T-helper 2 cell treated with Interferon-gamma antibody and Interleukin-4, amounts not matched to agents 100 ng/mL and 5 ng/mL, for 36 hours (primary cell): ENCODE results near the gene COMMD1. TPM values are rescaled to one million over a fixed set of nuclear protein-coding genes. Genes with fewer than 3 reads are reported as not detected.

ENCODE experiments used
- intact Hi-C: fragments of 100-400 bp; cut with micrococcal nuclease; formaldehyde crosslinking; loops from one replicate; pipeline ENCODE4 v1.15.1; 2023
- total RNA-seq: library from RNA; stranded (reverse); gene quantifications from 2 replicates; pipeline ENCODE4 v1.2.3, GENCODE V29; 2022

Gene COMMD1
- total RNA-seq, 1 donor from 2014 or later, result 30.6 TPM

DNA sequence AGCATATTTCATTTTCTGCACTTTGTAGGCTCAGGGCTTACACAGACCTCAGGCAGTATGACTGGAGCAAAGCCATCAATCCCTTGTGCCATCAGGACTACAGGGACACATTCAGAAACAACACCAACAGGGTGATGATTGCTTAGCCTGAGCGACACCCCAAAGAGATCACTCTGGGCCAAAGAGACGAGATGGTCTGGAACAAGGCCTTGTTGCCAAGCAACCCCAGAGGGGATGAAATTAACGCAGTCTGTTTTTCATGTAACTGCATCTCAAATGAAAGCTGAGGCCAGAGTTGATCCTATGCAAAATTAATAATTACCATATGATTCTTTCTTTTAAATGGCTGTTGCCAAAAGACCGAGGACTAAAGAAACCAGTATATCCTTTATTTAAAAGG lies 270.3 kb downstream of the COMMD1 start:
- intact Hi-C loops, result no loop called here

DNA sequence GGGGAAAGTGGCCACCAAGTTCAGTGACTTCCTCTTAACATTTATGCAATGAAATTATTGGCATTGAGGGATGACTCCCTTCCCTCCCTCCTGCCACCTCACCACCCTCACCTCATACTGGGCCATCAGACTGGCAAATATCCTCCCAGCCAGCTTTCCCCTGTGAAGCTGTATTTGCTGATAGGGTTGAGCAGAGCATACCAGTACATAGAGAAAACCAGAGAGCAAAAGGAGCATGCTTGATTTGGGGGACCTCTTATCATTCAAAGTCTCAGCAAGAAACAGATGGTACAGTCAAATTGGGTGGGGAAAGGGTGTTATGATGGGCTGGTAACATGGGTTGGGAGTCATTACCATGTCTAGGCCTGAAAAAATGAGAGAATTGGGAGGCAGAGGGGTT lies 271.3 kb downstream of the COMMD1 start:
- intact Hi-C loops, result no loop called here

DNA sequence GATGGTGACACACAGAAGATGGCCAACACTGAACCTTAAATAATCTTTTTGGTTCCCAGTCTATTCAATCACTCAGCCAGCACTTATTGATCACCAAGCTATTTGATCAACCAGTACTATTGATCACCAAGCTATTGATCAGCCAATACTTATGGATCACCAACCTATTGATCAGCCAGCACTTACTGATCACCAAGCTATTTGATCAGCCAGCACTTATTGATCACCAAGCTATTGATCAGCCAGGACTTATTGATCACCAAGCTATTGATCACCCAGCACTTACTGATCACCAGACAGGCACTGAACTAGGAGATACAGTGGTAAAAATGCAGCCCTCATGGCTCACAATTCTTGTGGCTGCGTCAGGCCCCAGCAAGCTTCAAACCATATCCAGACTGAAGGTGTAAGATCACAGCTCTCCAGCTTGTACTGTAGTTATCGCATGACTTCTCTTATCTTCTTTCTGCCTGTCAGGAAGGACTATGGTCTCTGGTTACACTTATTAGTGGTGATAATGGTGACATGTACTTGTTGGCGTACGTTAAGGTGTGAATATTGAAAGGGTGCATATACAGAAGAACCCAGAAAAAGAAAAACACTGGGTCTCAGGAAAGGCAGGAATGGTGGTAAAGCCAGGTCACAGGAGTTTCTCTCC lies 272.0 kb downstream of the COMMD1 start:
- intact Hi-C loops, result no loop called here

DNA sequence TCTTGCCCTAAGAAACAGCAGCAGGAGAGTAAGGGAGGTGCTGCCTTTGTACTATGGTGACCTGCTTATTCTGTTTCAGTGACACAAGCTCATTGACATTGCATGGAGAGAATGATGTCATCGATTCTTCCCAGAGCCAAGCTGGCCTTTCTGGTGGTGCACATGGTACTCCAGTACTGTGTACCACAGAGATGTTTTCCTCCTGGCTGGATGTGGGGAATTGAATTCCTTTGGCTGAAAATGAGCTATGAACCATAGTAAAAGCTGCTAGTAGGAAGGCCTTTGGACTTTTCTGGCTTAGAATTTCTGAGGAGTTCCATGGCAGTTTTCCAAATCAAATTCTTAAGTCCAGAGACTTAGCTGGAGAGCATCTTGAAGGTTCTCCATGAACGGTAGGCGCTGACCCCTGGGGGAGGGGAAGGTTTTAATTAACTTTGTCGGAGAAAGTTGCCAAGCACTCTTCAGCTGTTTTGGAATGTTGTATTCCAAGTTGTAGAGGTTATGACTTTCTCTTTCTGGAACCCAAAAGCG lies 273.3 kb downstream of the COMMD1 start:
- intact Hi-C loops, result no loop called here

DNA sequence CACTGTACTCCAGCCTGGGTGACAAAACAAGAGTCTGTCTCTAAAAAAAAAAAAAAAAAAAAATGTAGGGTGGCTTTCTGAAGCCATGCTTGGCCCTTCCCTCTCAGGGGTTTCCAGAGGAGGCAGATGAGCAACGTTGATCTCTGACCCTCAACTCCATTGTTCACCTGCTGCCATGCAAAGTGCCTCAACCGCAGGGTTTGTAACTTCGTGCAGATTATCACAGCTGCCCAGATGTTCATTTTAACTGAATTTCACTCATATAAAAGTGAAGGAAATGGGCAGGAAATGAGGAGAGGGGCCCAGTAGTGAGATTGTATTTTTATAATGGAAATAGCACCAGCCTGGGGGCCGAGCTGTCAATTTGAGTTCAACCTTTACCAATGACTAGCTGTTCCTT lies 275.5 kb downstream of the COMMD1 start:
- intact Hi-C loops, result no loop called here

DNA sequence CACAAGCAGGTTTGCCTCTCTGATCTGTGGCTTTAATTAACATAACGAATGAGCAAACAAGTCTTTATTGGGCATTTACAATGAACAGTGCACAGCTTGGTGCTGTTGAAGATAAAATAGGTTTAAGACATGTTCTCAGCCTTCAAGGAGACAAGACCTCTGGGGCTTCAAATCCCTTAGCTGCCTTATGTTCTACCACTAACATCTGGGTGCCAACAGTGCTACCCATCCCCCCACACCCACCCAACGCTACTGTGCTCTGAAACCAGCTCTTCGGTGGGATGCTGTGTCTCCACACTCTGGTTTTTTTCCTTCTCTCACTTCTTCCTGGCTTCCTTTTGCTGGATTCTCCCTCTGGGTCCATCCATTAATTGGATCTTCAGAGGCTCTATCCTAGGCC lies 276.4 kb downstream of the COMMD1 start:
- intact Hi-C loops, result no loop called here

DNA sequence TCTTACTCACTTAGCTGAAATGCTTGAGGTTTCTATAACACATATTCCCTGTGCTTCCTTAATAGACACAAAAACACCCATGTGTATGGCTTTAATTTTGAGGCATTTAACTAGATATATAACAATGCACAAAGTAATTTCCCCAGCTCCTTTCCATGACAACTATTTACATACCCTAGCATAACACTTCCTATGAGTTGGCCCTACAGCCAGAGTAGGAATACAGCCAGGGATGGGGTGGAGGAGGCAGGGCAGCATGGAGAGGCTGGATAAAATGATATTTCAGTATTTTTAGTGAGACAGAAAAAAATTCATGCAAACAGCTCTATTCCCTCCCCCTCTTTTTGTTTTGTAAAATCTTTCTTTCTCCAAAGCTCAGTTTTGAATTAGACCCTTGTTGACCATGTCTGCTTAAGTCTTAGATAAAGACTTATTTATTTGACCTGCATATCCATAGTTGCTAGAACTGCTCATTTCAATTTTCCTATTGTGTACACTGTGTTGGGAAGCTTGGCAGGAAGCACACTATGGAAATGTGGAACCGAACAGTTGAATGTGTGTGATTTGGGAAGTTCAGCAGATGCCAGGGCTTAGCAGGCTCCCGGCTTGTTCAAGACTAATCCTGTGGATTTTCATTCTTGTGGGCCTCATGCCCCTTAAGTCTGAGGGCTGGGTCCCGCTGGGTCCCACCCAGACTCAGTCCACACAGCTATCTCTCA lies 279.2 kb downstream of the COMMD1 start:
- intact Hi-C loops, result no loop called here

Other genes with a start within 250 kb of the COMMD1 start
- gene FAM161A, start 51.6 kb upstream of the COMMD1 start, total RNA-seq, result 3.5 and 3.7 TPM in 2 replicates
- 208 and 213 TPM in 2 replicates for gene CCT4, start 17.0 kb upstream of the COMMD1 start, total RNA-seq